NCI-H2171 treated with DMSO at 0.1 percent for 48 hours (cell line): ENCODE measurements around the gene GNS.
A peak's percentile ranks its signal among the peaks of the same experiment; 100 is the strongest.

Experiments
- DNase-seq: peaks from one replicate; lab custom pipeline; 2025; lab: John Stamatoyannopoulos, UW

The GNS gene

DNA sequence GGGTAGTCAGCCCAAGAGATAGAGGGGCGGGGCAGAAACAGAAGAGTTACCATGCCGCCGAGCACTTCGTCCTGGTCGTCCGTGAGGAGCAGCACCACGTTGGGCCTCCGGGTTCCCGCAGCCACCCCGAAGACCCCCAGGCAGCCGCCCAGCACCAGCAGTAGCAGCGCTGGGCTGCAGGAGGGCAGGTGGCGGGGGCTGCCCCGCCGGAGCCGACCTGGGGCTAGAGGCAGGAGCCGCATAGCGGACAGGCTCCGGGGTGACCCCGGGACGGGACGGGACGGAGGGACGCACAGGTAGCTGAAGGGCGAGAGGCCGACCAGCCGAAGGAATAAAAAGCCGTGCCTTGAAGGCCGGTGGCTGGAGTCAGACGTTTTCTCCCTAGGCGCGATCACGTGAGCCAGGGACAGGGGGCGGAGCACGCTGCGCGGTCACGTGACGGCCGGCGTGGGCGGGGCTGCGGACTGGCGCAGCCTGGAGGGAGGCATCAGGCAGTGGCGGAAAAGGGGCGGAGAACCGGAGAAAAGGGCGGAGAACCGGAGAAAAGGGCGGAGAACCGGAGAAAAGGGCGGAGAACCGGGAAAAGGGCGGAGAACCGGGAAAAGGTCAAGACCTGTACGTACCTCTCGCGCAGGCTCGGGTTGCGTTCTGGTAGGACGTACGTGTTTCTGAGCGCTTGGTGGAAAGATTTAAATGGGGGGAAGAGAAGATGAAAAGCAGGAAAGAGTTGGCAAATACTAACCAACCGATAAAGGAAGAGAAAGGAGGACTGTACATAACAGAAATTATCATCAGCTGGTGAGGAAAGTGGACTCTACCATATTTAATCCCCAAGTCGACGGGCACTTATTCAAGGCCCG, at the start of gene GNS:
Gene GNS (minus strand): TSS at position 372 of the 860 bp plus-strand sequence. CDS start 130 bp downstream, at position 242.
- DNase-seq = peak; percentile 90

DNA sequence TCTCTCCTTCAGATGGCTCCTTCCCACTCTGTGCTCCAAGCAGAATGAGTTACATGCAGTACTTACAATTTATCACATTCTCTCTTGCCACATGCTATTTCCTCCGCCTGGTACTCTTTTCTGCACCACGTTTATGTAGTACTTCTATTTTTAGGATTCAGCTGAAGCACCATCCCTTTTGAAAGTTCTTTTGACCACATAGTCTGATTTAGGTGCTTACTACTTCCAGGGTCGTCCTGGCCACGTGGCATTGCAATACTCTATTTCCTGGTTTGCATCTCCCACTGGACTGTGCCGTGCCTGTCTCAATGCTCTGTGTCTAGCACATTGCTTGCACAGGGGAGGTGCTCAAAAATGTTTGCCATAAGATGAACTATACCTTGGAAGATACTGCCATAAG, 48.9 kb upstream of the GNS start:
- no peak for DNase-seq

DNA sequence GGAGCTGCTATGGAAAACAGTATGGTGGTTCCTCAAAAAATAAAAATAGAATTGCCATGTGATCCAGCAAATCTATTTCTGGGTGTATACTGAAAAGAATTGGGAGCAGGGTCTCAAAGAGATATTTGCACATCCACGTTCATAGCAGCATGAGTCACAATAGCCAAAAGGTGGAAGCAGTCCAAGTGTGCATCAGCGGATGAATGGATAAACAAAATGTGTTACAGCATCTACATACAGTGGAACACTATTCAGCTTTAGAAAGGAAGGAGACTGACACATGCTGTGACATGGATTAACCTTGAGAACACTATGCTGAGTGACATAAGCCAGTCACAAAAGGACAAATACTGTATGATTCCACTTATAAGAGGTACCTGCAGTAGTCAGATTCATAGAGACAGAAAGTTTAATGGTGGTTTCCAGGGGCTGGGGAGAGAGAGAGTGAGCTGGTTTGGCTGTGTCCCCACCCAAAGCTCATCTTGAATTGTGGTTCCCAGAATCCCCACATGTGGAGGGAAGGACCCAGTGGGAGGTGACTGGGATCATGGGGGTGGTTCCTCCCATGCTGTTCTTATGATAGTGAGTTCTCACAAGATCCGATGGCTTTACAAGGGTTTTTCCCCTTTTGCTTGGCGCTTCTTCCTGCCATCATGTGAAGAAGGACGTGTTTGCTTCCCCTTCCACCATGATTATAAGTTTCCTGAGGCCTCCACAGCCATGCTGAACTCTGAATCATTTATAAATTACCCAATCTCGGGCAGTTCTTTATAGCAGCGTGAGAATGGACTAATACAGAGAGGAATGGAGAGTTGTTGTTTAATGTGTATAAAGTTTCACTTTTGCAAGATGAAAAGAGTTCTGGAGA, 47.6 kb upstream of the GNS start:
- peak; percentile 45 for DNase-seq

DNA sequence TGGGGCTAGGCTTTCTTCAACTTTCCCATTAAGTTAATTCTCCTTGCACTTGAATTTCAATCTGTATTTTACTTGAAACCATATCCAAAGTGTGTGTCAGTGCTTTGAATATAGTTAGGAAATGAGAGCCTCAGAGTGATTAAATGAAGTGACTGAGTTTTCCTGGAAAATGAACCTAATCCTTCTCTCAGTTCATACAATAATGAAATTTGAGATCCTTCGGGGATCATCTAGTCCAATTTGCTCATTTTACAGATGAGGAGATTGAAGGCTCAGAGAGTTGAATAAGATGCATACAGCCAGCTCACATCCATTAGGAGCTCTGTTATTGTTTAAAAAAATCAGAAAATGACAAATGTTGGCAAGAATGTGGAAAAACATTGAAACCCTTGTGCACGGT, 47.0 kb upstream of the GNS start:
- peak; percentile 67 for DNase-seq

DNA sequence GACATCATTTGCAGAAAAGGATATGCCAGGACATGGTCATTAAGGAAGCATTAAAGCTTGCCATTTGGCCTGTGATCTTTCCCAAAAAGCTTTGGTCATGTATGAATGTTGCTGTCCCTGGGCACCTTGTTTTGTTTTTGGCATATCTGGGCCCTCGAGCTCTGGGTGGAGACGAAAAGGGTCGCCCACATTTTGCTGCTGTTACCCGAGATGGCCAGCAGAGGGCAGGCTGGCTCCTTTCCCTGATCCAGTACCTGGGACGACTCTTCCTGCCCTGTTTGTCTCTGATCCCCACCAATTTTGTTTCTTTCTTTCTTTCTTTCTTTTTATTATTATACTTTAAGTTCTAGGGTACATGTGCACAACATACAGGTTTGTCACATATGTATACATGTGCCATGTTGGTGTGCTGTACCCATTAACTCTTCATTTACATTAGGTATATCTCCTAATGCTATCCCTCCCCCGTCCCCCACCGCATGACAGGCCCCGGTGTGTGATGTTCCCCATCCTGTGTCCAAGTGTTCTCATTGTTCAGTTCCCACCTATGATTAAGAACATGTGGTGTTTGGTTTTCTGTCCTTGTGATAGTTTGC, 43.1 kb upstream of the GNS start:
- DNase-seq = peak; percentile 50

DNA sequence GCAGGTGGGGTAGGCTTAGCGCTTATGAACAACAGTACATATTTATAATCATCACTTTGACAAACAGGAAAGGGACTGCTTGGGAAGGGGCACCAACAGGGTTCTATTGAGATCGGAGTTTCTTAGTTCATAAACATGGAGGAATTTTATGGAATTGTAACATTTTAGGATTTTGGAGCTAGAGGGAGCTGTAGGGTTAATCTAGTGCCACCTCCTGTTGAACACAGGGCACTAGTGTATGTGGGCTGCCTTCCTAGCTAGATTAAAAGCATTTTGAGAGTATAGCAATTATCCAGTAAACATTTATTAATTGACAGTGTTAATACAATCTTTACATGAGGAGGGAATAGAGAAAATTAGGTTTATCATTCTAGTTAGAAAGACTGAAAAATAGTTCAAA, 42.2 kb upstream of the GNS start:
- peak; percentile 44 for DNase-seq

DNA sequence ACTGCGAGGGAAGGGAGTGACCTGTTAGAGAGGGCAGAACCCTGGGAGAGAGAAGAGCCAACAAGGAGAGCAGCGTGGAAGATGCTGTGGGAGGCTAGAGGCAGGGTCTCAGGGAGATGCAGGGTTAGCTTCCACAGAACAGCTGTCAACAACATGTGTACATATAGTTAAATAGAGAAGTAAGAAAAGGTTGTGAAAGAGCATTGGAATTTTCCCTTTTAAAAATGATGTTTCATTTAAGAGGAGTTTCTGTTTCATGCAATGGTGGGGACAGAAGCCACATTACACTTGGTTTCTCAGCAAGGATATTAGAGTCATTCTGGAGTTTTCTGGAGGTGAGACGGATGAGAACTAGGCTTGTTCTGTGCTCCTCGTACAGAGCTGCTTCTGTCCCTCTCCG, 41.4 kb upstream of the GNS start:
- no peak for DNase-seq

DNA sequence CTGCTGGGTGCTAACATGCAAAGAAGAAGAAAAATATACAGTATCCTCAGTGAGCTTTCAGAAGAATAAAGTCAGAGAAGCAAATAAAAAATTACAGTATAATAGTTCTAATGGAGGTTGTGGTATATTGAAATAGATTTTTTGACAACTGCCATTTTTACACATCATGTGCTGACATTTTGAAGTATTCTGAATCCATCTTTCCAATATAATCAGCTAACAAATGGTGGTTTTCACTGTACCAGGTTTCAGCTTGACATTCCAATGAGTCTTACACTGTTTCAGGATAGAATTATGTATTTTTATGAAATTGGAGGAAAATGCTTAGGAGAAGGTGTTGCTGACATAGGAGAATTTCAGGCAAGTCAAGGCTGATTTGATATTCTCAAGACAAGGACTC, 39.0 kb upstream of the GNS start:
- no peak for DNase-seq

DNA sequence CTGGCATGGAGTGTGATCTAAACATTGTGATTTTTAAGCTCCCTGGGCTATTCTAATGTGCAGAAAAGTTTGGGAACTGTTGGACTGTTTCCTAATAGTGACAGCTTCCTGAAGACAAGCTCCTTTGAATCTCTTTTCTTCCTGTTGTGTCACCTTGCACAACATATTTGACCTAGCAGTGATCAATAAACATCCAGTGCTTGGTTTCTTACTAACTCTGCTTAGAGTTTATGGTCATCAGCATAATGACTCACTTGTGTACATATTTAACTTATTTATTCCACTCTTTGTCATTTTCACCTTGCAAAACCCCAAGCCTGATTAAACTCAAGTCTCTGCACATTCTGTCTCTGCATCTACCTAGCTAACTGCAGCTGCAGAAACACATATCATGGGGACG, 38.0 kb upstream of the GNS start:
- no peak for DNase-seq

DNA sequence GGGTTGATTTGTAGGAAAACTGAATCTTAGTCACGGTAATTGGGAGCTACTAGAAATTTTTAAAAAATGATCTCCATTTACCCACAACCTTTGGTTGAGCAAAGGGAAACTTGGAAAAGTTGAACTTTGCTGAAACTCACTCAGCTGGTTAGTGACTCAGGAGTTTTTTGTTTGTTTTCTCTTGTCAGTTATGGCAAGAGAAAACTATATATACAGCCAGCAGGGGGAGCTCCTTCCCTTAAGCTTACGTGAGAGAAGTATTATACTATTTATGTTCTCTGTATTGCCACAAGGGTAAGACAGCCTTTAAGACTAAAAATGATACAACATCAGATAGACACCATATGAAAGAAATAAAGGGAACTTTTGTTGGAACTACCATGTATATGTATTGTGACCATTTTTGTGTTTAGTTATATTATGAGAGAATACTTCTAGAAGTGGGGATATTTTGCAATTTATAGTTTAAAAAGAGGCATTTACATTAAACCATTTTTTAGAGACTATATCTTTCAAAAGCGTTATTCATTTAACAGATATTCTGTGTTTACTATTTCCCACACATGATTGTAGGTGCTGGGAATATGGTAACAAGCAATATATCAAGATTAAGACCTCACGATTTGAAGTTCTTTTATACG, 37.1 kb upstream of the GNS start:
- peak; percentile 86 for DNase-seq

DNA sequence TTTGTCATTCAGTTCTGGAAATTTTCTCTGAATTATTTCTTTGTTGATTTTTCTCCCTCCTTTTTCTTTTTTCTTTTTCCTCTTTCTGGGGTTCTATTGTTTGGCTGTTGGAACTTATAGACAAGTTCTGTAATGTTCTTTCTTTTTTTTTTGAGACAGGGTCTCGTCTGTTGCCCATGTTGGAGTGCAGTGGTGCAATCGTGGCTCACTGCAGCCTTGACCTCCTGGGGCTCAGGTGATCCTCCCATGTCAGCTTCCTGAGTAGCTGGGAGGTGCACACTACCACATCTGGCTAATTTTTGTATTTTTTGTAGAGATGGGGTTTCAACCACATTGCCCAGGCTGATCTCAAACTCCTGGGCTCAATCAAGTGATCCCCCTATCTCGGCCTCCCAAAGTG, 35.1 kb upstream of the GNS start:
- DNase-seq = no peak

DNA sequence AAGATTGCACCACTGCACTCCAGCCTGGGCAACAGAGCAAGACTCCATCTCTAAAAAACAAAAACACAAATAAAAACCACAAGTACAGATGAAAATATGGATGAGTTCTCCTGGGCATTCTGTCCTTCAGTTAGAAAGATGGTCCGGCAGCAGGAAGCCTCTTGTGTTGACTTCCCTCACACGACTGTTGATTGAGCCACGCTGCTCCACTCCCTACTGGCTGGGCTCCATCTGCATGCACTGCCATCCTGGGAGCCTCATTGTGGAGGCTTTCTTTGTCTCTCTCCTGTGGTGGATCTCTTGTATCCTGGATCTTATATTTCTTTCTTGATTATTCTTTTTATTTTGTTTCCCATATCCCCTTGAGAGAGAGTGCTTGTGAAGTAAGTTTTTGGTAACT, 34.4 kb upstream of the GNS start:
- DNase-seq = no peak

DNA sequence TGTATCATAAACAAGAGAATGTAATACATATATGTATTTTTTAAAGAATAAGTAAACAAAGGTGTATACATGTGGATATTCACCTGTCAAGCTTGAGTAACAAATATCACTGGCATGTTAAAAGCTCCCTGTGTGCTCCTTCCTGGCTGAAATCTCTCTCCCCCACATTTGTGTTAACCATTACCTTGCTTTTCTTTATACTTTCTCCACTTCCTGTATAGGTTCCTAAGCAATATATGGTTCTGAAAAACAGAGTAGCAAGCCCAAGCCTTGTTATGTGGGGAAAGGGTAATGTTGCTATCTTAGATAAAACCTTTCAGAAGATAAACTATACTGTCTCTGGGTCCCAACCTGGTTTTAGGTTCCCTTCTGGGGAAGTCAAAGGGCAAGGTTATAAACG, 32.9 kb upstream of the GNS start:
- no peak for DNase-seq

DNA sequence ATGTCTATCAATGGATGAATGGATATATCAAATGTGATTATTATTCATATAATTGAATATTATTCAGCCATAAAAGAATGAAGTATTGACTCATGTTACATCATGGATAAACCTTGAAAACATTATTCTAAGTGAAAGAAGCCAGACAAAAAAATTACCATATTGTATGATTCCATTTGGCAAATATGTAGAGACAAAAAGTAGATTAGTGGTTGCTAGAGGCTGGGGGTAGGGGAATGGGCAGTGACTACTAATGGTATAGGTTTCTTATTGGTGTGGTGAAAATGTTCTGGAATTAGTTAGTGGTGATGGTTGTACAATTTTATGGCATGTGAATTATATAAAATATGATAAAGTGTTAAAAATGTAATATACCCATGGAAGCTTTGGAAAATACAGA, 31.8 kb upstream of the GNS start:
- no peak for DNase-seq

DNA sequence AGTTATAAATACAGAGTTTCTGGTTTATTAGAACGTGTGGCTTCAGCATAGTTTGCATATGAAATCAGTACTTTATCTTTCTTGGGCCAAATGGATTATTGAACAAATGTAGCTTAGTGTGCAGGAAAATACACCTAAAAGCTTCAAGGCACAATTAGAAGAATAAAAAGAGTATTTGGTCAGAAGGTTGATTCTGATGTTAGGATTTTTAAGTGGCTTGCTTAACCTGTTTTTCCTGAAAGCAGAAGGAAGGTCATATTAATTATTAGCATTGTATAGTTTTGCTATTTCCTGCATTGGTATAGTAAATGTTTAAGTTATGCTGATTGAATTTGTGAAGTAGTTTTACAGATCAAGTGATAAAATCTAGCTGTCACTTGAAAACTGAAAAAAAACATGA, 31.0 kb upstream of the GNS start:
- DNase-seq = no peak

DNA sequence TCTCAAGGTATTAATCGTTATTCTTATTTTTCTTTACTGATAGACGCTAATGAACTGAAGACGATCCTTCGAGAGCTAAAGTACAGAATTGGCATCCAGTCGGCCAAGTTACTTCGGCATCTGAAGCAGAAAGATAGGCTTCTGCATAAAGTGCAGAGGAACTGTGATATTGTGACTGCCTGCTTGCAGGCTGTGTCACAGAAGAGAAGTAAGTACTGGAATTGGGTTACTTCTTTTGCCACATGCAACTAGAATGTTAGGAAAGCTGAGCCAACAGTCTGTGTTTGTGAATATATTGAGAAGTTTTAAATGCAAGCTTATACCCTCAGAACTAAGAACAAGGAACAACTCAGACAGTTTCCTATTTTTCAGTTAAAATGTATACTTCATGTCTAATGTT, 26.6 kb upstream of the GNS start:
- no peak for DNase-seq

DNA sequence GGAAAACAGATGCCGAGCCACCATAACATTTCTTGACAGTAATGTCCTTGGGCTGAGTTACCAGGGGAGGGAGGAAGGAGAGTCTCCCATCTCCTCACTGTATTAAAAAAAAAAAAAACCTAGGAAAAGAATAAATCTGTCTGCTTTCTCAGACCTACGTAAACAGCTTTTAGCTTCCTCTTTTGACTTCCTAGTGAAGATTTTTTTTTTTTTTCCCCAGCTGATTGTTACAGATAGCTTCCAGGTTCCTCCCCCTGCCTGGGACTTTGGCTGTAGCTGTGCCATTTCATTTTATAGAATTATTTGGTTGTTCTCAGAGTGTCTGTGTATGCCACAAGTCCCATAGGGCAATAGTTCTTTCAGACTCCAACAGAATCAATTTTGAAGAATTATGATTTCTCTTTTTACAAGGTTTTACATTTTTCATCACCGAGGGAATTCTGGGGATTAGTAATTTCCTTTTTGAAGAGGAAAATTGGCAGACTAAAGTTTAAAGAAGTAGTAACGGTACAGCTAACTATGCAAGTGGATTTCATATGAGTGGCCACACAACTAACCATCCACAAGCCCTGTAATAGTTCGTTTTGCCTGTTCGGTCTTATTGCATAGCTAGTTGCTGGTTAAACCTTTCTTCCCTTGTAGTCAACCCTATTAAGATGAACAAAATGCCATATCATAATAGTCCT, 23.1 kb upstream of the GNS start:
- peak; percentile 86 for DNase-seq

DNA sequence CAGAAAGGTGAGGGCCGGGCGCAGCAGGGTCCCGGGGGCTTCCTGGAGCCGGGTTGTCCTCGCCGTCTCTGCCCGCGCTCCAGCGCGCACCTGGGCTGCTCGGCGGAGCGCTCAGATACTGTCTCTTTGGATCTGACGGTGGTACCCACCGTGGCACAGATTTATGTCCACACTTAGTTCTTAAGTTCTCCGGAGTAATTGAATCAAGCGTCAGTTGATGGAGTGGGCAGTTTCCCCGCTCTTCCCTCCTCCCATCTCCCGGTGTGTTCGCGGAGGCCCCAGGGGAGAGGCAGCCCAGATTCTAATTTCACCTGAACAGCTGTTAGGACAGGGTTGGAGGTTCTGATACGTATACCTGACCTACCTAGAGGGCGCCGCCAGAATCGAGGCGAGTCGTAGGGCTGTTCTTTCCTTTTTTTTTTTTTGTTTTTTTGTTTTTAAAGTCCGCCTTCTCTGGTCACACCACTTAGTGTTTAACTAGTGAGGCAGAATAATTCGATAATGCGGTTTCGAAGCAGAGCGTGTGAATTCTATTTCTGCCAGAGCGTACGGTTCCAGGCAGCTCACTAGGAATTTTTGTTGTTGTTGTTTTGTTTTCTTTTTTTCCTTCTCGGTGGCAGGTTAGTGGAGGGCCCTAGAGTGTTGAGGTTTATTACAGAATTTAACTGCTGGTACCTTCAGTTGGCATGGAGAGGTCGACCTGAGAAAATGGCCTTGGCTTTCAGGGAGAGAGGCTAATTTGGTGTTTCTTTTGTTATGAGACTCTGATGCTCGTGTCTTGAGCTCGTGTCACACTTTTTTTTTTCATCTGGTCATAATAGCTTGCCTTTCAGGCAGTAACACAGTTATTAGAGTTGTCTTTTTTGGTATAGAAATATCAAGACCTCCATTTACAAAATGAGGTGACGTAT, 22.3 kb upstream of the GNS start:
- peak; percentile 97 for DNase-seq

DNA sequence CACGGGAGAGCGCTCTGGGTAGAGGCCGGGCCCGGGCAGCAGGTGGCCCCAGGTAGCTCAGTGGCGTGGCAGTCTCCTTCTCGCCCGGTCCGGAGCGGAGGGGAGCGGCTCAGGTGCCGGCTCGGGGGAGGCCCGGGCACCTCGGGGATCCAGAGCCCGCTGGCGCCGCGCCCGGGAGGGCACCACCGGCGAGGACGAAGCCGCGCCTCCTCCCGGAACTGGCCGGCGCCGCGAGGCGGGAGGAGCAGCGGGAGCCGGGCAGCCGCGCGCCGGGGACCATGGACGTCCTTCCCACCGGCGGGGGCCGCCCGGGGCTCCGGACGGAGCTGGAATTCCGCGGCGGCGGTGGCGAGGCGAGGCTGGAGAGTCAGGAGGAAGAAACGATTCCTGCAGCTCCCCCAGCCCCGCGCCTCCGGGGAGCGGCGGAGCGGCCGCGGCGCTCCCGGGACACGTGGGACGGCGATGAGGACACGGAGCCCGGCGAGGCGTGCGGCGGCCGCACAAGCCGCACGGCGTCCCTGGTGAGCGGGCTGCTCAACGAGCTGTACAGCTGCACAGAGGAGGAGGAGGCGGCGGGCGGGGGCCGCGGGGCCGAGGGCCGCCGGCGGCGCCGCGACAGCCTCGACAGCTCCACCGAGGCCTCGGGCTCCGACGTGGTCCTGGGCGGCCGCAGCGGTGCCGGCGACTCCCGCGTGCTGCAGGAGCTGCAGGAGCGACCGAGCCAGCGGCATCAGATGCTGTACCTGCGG, 21.5 kb upstream of the GNS start:
- DNase-seq = no peak

DNA sequence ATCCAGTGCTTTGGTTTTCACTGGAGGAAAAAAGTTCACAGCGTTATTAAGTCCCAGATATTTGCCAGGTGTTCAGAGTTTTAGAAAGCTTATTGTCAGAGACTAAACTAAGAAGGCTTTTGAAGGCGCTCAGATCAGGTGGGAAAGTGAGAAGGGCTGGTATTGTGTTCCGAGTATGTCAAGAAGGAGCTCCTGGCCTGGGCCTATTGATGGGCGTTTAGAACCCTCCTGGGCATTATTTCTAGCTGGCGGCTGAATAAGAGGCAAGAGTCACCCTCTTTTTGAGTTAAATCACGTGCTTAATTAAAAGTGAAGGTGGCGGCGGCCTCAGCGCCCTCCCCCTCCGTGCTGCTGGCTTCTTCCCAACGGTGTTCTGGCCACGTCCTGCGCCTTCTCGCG, 20.9 kb upstream of the GNS start:
- peak; percentile 82 for DNase-seq
